Kidney glomerular epithelial cell (primary cell): Measurements from ENCODE around the gene FOXD2.

Experiments
- DNase-seq: peaks from one replicate; lab custom pipeline; 2025; lab: John Stamatoyannopoulos, UW

Gene FOXD2

GRCh38 chr1:47417170-47418044 is 20.4 kb upstream of the FOXD2 start:
- DNase-seq: no peak

- DNase-seq: no peak
Observed at GRCh38 chr1:47418122-47418521, 19.7 kb upstream of the FOXD2 start.

GRCh38 chr1:47418681-47419325 is 19.0 kb upstream of the FOXD2 start:
- no peak for DNase-seq

- no peak for DNase-seq
Observed at GRCh38 chr1:47420547-47420946, 17.3 kb upstream of the FOXD2 start.

GRCh38 chr1:47423872-47424271 is 14.0 kb upstream of the FOXD2 start:
- DNase-seq: no peak

- peak; percentile 12 for DNase-seq
Observed at GRCh38 chr1:47424336-47424982, 13.4 kb upstream of the FOXD2 start.

- DNase-seq: peak; percentile 12
Observed at GRCh38 chr1:47431534-47431933, 6.3 kb upstream of the FOXD2 start.

GRCh38 chr1:47432071-47433036 is 5.5 kb upstream of the FOXD2 start:
- DNase-seq: peak; percentile 78

- DNase-seq: no peak
Observed at GRCh38 chr1:47433037-47433421, 4.8 kb upstream of the FOXD2 start.

- no peak for DNase-seq
Observed at GRCh38 chr1:47433477-47434050, 4.3 kb upstream of the FOXD2 start.

GRCh38 chr1:47434051-47434842 is 3.6 kb upstream of the FOXD2 start:
- DNase-seq: no peak

GRCh38 chr1:47435506-47436303 is 2.1 kb upstream of the FOXD2 start:
- DNase-seq: no peak

- peak; percentile 72 for DNase-seq
Observed at GRCh38 chr1:47436304-47436978, 1.4 kb upstream of the FOXD2 start.

- peak; percentile 72 for DNase-seq
Observed at GRCh38 chr1:47436979-47437446, 831 bp upstream of the FOXD2 start.

- DNase-seq: no peak
Observed at GRCh38 chr1:47438165-47439016, 547 bp downstream of the FOXD2 start.

GRCh38 chr1:47439017-47439818 is 1.4 kb downstream of the FOXD2 start:
- DNase-seq: no peak
